Hepatocyte (in vitro differentiated cells): Measurements from ENCODE around the gene MET.

Source experiments
- CTCF ChIP-seq: fragments of 200-600 bp; sonication (generic); IDR thresholded peaks from 2 replicates; pipeline ENCODE4 v1.5.1; 2016; ENCODE audit warnings: antibody characterized with exemption, mild to moderate bottlenecking; ENCODE audit not compliant: poor library complexity
- EZH2 ChIP-seq: fragments of 200-600 bp; sonication (generic); IDR thresholded peaks from 2 replicates; pipeline ENCODE4 v1.6.1; 2016; ENCODE audit warnings: antibody characterized with exemption, mild to moderate bottlenecking, borderline replicate concordance
- EZH2phosphoT487 ChIP-seq: fragments of 200-600 bp; sonication (generic); IDR thresholded peaks from one replicate; pipeline ENCODE4 v1.6.1; 2018; ENCODE audit warnings: antibody characterized with exemption, mild to moderate bottlenecking, low read depth, moderate library complexity; ENCODE audit not compliant: unreplicated experiment, severe bottlenecking

GRCh38 chr7:116766881-116767280, 94.9 kb downstream of the MET start:
- TF ChIP-seq CTCF (no peak), EZH2 (no peak), EZH2phosphoT487 (no peak)
